Heart right ventricle (tissue), 16 donors: ENCODE results near the gene CNFN. TPM values are rescaled to one million over a fixed set of nuclear protein-coding genes. Genes with fewer than 3 reads are reported as not detected.

Experiments used
- ATAC-seq, 8 donors: fragments of 200-7000 bp; cut with Tn5 transposase; one replicate each; pipeline ENCODE4 v1.9.1; 2020; ENCODE audit warnings: mild to moderate bottlenecking in 8 of 8, moderate library complexity in 8 of 8, moderate number of reproducible peaks in 1 of 8
- DNase-seq, 2 donors: peaks; one replicate each; pipeline ENCODE4 v3.0.0-alpha.2; 2020
- H3K27ac ChIP-seq, 10 donors: fragments of 200-600 bp; sonication (generic) in 2 of 10; one replicate each; pipeline versions ENCODE4 v1.5.0 to v1.8.0; 2020 to 2022; ENCODE audit warnings: mild to moderate bottlenecking in 3 of 10
- H3K27me3 ChIP-seq, 7 donors: fragments of 200-600 bp; one replicate each; pipeline ENCODE4 v1.8.0; 2021 to 2022; ENCODE audit warnings: mild to moderate bottlenecking in 2 of 7
- H3K36me3 ChIP-seq, 9 donors: fragments of 200-600 bp; sonication (generic) in 1 of 9; one replicate each; pipeline versions ENCODE4 v1.5.0 to v1.8.0; 2020 to 2022; ENCODE audit warnings: mild to moderate bottlenecking in 2 of 9
- H3K4me1 ChIP-seq, 9 donors: fragments of 200-600 bp; sonication (generic) in 1 of 9; one replicate each; pipeline versions ENCODE4 v1.5.0 to v1.8.0; 2020 to 2022; ENCODE audit warnings: mild to moderate bottlenecking in 4 of 9
- H3K4me3 ChIP-seq, 10 donors: fragments of 200-600 bp; sonication (generic) in 2 of 10; one replicate each; pipeline versions ENCODE4 v1.5.0 to v1.8.0; 2020 to 2022; ENCODE audit warnings: mild to moderate bottlenecking in 7 of 10, moderate library complexity in 2 of 10
- H3K9me3 ChIP-seq, 11 donors: fragments of 200-600 bp in 10 of 11; sonication (generic) in 2 of 11; one replicate each; pipeline versions ENCODE4 v1.5.0 to v1.8.0; 2013 to 2022; ENCODE audit warnings: mild to moderate bottlenecking in 2 of 11, control low read depth in 1 of 11, moderate library complexity in 1 of 11
- CTCF ChIP-seq, 9 donors: fragments of 200-600 bp; sonication (generic) in 2 of 9; IDR thresholded peaks; one replicate each; pipeline versions ENCODE4 v1.5.0 to v1.8.0; 2021 to 2022; ENCODE audit warnings: antibody characterized with exemption in 9 of 9, mild to moderate bottlenecking in 5 of 9, moderate library complexity in 1 of 9
- WGBS, 2 donors: extraction: QIAGEN DNeasy Blood & Tissue Kit; methylation state at CpG; one replicate each; pipeline ENCODE4 v1.1.7; 2013; ENCODE audit warnings: inconsistent platforms in 1 of 2; 5-methylcytosine and 5-hydroxymethylcytosine counted together
- intact Hi-C, 10 donors: fragments of 100-400 bp; cut with DNase I; formaldehyde crosslinking; loops; one replicate each; pipeline versions ENCODE4 v1.11.1 to v1.14.2; 2022
- polyA plus RNA-seq, 2 donors: library from polyadenylated mRNA; stranded (reverse); fragments of 200-250 nt; gene quantifications; one replicate each; pipeline ENCODE4 v1.2.3, GENCODE V29; 2013
- total RNA-seq, 10 donors: library from RNA; stranded (reverse); fragmentation: NEBNext Ultra II Directional in 3 of 10; extraction: Animal tissue kit (Norgen Biotek cat#: 25700) in 3 of 10; gene quantifications; one replicate each; pipeline versions ENCODE4 v1.2.1 to v1.2.4, GENCODE V29; 2021 to 2023
- donor health status: Arrhythmogenic right ventricular cardiomyopathy.
- donor health status: ischemic (EF 13 %, LVEDD 7.1; RV severe dilation, severe dysfunction).
- donor health status: healthy with polysubstance abuse.
- donor health status: DM: no; HTN: yes; CAD: no.
- donor health status: DM: no; HTN: no; CAD: no.
- donor health status: ischemic (EF 25% LVEDD 6.9; RV normal size, moderate dysfunction).
- donor health status: ischemic (EF 25% LVEDD 5.7; RV mildly dilated, moderate dysfunction).
- donor health status: healthy.
- donor health status: DM: yes; HTN: yes; CAD: no.
- donor health status: Ischemic cardiomyopathy.
- donor health status: ischemic (EF 35%, LVEDD 5.7; RV mildly dilated, moderate dysfunction).
- donor health status: nonischemic (EF 11% LVEDD 7.7; RV severe dilation, severe dysfunction).
- donor health status: DM: yes; HTN: yes; CAD: no.
- donor health status: PGD.
- donor health status: ischemic (EF 29% LVEDD 5.4; RV normal size, mild dysfunction).
- donor health status: nonischemic (EF 23%, LVEDD 6.1; RV moderate dilation, normal function).

CNFN gene
- total and polyA plus RNA-seq, 12 donors = 0.51 to 7.2 (median 0.84) TPM; not detected in 5

- Histone ChIP-seq H3K27ac (no peak overlapping the region), H3K9me3 (no peaks in the 10 kb centered on the region), H3K27me3 (no peaks in the 10 kb centered on the region), H3K4me3 (no peak overlapping the region), H3K36me3 (peaks cover 0 to 61% (median 13%) of the 10 kb centered on the region in 9 donors), H3K4me1 (peaks cover 6 to 34% (median 20%) of the 10 kb centered on the region in 9 donors)
- ATAC-seq (no peak), DNase-seq (no peak)
- intact Hi-C loops = no loop called here
- no peak for TF ChIP-seq CTCF (IDR thresholded peaks at IDR 0.05)
- WGBS, 2 donors = 95 to 96% methylated on average over 11 of the region's 11 CpGs
Observed at GRCh38 chr19:42406111-42406510, 16.0 kb upstream of the CNFN start.

- 95 to 96% methylated on average over 10 of the region's 10 CpGs for WGBS, 2 donors
- Histone ChIP-seq H3K27ac (no peak overlapping the region), H3K9me3 (no peaks in the 10 kb centered on the region), H3K4me1 (peaks cover 0 to 22% (median 15%) of the 10 kb centered on the region in 9 donors), H3K27me3 (no peaks in the 10 kb centered on the region), H3K36me3 (peaks cover 0 to 52% (median 13%) of the 10 kb centered on the region in 9 donors), H3K4me3 (no peak overlapping the region)
- TF ChIP-seq CTCF (IDR thresholded peaks at IDR 0.05) = no peak
- intact Hi-C loops = no loop called here
- DNase-seq = no peak
- ATAC-seq = no peak
Observed at GRCh38 chr19:42403586-42403985, 13.5 kb upstream of the CNFN start.

- intact Hi-C loops = no loop called here
- Histone ChIP-seq H3K9me3 (no peaks in the 10 kb centered on the region), H3K4me1 (peaks cover 4 to 29% (median 22%) of the 10 kb centered on the region in 9 donors), H3K4me3 (peak overlapping the region in 8 of 10 donors; percentile 55 to 75 (median 66)), H3K36me3 (peaks cover 0 to 41% (median 13%) of the 10 kb centered on the region in 9 donors), H3K27ac (peak overlapping the region in 6 of 10 donors; percentile 43 to 83 (median 73)), H3K27me3 (no peaks in the 10 kb centered on the region)
- 71 to 72% methylated on average over 34 of the region's 34 CpGs for WGBS, 2 donors
- no peak for DNase-seq
- no peak for TF ChIP-seq CTCF (IDR thresholded peaks at IDR 0.05)
- peak in 2 of 8 donors; percentile 2 to 11 for ATAC-seq
Observed at GRCh38 chr19:42402376-42403116, 12.4 kb upstream of the CNFN start.

- WGBS, 2 donors = 1 to 2% methylated on average over 74 to 80 of the region's 80 CpGs
- TF ChIP-seq CTCF (IDR thresholded peaks at IDR 0.05) = peak; percentile 80 to 94 (median 85)
- intact Hi-C loops = no loop called here
- Histone ChIP-seq H3K4me3 (peak overlapping the region; percentile 44 to 75 (median 62)), H3K27ac (peak overlapping the region in 9 of 10 donors; percentile 43 to 83 (median 72)), H3K9me3 (no peaks in the 10 kb centered on the region), H3K27me3 (no peaks in the 10 kb centered on the region), H3K4me1 (peaks cover 5 to 33% (median 25%) of the 10 kb centered on the region in 9 donors), H3K36me3 (peaks cover 0 to 32% (median 10%) of the 10 kb centered on the region in 9 donors)
- DNase-seq = peak; percentile 83 to 85
- peak; percentile 59 to 70 (median 64) for ATAC-seq
Observed at GRCh38 chr19:42401365-42402303, 11.5 kb upstream of the CNFN start.
